Panc1 (cell line): ENCODE measurements around the gene SPEG. TPM values are rescaled to one million over a fixed set of nuclear protein-coding genes. Genes with fewer than 3 reads are reported as not detected.

Experiments used
- ATAC-seq: fragments of 200-7000 bp; cut with Tn5 transposase; 2 replicates; pipeline ENCODE4 v1.9.1; 2020; ENCODE audit warnings: mild to moderate bottlenecking, moderate library complexity
- BruUV-seq: library from RNA; stranded (reverse); fragments of 400-500 nt; replicated peaks from 2 replicates; lab custom pipeline; 2021; lab: Mats Ljungman, UMichigan
- CTCF ChIA-PET: fragments of 300-600 bp; sonication (Branson Sonifier 250); formaldehyde crosslinking; loops from one replicate; lab custom pipeline; 2022; ENCODE audit warnings: antibody characterized with exemption; lab: Charles Lee
- POLR2A ChIA-PET: fragments of 300-600 bp; sonication (Branson Sonifier 250); formaldehyde crosslinking; loops from one replicate; lab custom pipeline; 2022; ENCODE audit warnings: antibody characterized with exemption; lab: Charles Lee
- DNase-seq: peaks from one replicate; pipeline ENCODE4 v3.0.0-alpha.2; 2010; ENCODE audit warnings: low read depth, low spot score
- H3K27ac ChIP-seq: 2 replicates; pipeline ENCODE4 v1.5.1; 2011; ENCODE audit warnings: mild to moderate bottlenecking, low read length, inconsistent platforms
- H3K27me3 ChIP-seq: fragments of 200-500 bp; sonication (Bioruptor generic); 2 replicates; pipeline ENCODE4 v1.6.0; 2014; ENCODE audit warnings: low read length, inconsistent platforms; ENCODE audit not compliant: control insufficient read depth, insufficient read depth
- H3K36me3 ChIP-seq: fragments of 200-500 bp; sonication (Bioruptor generic); 2 replicates; pipeline ENCODE4 v1.5.1; 2014; ENCODE audit warnings: inconsistent platforms, mild to moderate bottlenecking, low read length, moderate library complexity; ENCODE audit not compliant: control insufficient read depth, insufficient read depth
- H3K4me1 ChIP-seq: 2 replicates; pipeline ENCODE4 v1.5.1; 2011; ENCODE audit warnings: inconsistent platforms, mild to moderate bottlenecking, low read length, moderate library complexity; ENCODE audit not compliant: control insufficient read depth, insufficient read depth
- H3K4me3 ChIP-seq, 2 experiments: 2 replicates each; pipeline ENCODE4 v1.5.1; 2011 to 2012; ENCODE audit warnings: low read depth in 2 of 2, low read length in 2 of 2, mild to moderate bottlenecking in 2 of 2, inconsistent platforms in 1 of 2, moderate library complexity in 1 of 2
- H3K9me3 ChIP-seq: fragments of 200-500 bp; sonication (Bioruptor generic); 2 replicates; pipeline ENCODE4 v1.5.1; 2014; ENCODE audit warnings: low read depth, mild to moderate bottlenecking, inconsistent platforms, low read length, moderate library complexity; ENCODE audit not compliant: control insufficient read depth, insufficient read depth
- POLR2AphosphoS5 ChIP-seq: IDR thresholded peaks from 2 replicates; pipeline ENCODE4 v1.6.1; 2012; ENCODE audit warnings: mild to moderate bottlenecking, low read depth, low read length, moderate library complexity
- SIN3A ChIP-seq: IDR thresholded peaks from 2 replicates; pipeline ENCODE4 v1.6.1; 2012; ENCODE audit warnings: low read depth, mild to moderate bottlenecking, low read length, moderate library complexity, borderline replicate concordance; ENCODE audit not compliant: insufficient read depth
- TCF7L2 ChIP-seq: IDR thresholded peaks from 2 replicates; pipeline ENCODE4 v1.6.1; 2011; ENCODE audit warnings: mild to moderate bottlenecking, low read depth, low read length, inconsistent platforms
- in situ Hi-C: cut with HindIII; loops from 2 replicates; pipeline ENCODE4 v1.10.0; 2016; ENCODE audit warnings: low sequenced_read_pairs, low pct_unique_long_range_greater_than_20kb
- intact Hi-C: fragments of 100-400 bp; cut with micrococcal nuclease; formaldehyde crosslinking; loops from one replicate; pipeline ENCODE4 v1.10.0; 2022; ENCODE audit not compliant: unreplicated experiment
- total RNA-seq: library from RNA; stranded (reverse); gene quantifications from one replicate; pipeline ENCODE4 v1.2.1, GENCODE V29; 2021; ENCODE audit not compliant: unreplicated experiment
- TF ChIP-seq, protein P1 (sequence below): fragments of 450-650 bp; IDR thresholded peaks from 2 replicates; pipeline ENCODE4 v1.5.1; 2017; ENCODE audit warnings: mild to moderate bottlenecking
- TF ChIP-seq, protein P2 (sequence below), 2 experiments: IDR thresholded peaks; 2 replicates each; pipeline ENCODE4 v1.6.1; 2011 to 2012; ENCODE audit warnings: low read depth in 2 of 2, control low read depth in 1 of 2, low read length in 1 of 2, mild to moderate bottlenecking in 1 of 2, moderate library complexity in 1 of 2; ENCODE audit not compliant: insufficient read depth in 1 of 2

The SPEG gene
- total RNA-seq, 1 experiment from 2014 or later, result 3.4 TPM

DNA sequence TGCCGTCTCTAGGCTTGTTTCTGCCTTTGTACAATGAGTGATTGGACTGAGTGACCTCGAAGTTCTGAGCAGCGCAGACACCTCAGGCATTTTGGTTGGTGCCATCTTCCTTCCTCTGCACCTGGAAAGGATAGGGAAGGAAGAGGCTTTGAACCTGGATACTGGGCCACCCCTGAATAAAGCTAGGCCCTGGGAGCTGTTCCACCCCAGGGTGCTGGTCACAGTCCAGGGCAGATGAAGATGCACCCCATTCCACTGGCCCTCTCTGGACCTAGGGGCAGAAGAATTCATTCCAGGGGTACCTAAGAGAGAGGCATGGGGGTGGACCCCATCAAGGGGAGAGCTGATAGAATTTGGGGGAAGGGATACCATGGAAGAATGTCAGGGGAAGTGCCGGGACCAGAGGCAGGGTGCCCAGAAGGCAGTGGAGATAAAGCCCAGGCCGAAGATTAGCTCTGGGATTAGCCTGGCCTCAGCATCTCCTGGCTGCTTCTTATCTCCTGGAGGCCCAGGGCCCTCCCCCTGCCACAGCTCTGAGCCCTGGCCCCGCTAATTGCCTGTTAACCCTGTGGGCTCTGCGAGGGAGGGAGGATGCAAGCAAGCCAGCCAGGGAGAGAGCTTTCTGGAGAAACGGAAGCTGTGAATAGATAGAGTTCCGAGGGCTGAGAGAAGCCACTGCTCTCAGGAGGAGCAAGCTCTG lies 91.0 kb downstream of the SPEG start:
- no peak overlapping the region for H3K27ac ChIP-seq
- H3K9me3 ChIP-seq, result no peaks in the 10 kb centered on the region
- DNase-seq, result no peak
- no peak overlapping the region for H3K4me3 ChIP-seq
- peaks cover 10% of the 10 kb centered on the region for H3K4me1 ChIP-seq
- POLR2A ChIA-PET, result no interaction called here
- in situ Hi-C loops, result no loop called here
- CTCF ChIA-PET, result no interaction called here
- TF ChIP-seq, protein P1, sequence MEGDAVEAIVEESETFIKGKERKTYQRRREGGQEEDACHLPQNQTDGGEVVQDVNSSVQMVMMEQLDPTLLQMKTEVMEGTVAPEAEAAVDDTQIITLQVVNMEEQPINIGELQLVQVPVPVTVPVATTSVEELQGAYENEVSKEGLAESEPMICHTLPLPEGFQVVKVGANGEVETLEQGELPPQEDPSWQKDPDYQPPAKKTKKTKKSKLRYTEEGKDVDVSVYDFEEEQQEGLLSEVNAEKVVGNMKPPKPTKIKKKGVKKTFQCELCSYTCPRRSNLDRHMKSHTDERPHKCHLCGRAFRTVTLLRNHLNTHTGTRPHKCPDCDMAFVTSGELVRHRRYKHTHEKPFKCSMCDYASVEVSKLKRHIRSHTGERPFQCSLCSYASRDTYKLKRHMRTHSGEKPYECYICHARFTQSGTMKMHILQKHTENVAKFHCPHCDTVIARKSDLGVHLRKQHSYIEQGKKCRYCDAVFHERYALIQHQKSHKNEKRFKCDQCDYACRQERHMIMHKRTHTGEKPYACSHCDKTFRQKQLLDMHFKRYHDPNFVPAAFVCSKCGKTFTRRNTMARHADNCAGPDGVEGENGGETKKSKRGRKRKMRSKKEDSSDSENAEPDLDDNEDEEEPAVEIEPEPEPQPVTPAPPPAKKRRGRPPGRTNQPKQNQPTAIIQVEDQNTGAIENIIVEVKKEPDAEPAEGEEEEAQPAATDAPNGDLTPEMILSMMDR, result no peak
- TF ChIP-seq, protein P2, sequence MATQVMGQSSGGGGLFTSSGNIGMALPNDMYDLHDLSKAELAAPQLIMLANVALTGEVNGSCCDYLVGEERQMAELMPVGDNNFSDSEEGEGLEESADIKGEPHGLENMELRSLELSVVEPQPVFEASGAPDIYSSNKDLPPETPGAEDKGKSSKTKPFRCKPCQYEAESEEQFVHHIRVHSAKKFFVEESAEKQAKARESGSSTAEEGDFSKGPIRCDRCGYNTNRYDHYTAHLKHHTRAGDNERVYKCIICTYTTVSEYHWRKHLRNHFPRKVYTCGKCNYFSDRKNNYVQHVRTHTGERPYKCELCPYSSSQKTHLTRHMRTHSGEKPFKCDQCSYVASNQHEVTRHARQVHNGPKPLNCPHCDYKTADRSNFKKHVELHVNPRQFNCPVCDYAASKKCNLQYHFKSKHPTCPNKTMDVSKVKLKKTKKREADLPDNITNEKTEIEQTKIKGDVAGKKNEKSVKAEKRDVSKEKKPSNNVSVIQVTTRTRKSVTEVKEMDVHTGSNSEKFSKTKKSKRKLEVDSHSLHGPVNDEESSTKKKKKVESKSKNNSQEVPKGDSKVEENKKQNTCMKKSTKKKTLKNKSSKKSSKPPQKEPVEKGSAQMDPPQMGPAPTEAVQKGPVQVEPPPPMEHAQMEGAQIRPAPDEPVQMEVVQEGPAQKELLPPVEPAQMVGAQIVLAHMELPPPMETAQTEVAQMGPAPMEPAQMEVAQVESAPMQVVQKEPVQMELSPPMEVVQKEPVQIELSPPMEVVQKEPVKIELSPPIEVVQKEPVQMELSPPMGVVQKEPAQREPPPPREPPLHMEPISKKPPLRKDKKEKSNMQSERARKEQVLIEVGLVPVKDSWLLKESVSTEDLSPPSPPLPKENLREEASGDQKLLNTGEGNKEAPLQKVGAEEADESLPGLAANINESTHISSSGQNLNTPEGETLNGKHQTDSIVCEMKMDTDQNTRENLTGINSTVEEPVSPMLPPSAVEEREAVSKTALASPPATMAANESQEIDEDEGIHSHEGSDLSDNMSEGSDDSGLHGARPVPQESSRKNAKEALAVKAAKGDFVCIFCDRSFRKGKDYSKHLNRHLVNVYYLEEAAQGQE (IDR thresholded peaks at IDR 0.05; ENCODE audit: insufficient read depth in 1 of 2, low read depth in 2 of 2, low read length in 1 of 2), result no peak
- TF ChIP-seq TCF7L2 (no peak), SIN3A (no peak), POLR2AphosphoS5 (no peak)
- BruUV-seq, result no TSS peak
- no peaks in the 10 kb centered on the region for H3K36me3 ChIP-seq
- intact Hi-C loops, result loop anchor here (5.0 kb wide), 1 partner anchor 48 kb away; no protein-coding TSS in a partner anchor
- no peak for ATAC-seq
- peaks cover 5% of the 10 kb centered on the region; the same call in 1 of the 2 replicates for H3K27me3 ChIP-seq

DNA sequence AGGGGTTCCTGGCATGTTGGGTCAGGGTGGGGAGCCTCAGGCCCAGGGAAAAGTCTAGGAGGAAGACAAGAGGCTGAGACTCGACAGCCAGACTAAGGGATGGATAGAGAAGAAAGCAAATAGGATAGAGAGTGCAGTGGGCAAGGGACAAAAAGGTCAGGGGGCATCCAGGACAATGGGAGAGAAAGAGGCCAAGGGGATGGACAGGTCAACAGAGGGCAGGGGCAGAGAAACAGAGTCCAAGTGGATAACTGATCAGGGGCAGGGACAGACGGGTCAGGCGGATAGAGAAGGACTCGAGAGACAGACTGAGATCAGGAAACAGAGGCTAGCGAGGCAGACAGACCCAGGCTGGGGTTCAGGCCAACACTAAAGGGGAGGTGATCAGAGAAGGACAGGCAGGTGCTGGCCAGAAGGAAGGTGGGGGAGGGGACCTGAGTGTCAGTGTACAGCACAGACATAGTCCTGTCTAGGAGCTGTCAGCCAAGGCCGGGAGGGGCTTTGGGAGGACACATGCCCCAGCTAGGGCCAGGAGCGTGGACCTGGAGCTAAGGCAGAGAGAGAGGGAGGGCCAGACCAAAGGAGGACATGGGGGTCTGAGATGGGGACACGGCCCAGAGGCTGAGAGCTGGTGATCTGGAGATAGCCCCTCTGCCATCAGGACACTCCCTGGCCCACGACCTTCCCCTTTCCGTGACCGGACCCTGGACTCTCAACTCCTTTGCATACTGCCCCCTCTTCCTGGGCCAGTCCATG lies 91.9 kb downstream of the SPEG start:
- Histone ChIP-seq H3K27me3 (peaks cover 5% of the 10 kb centered on the region; the same call in 1 of the 2 replicates), H3K4me1 (peaks cover 7% of the 10 kb centered on the region), H3K27ac (no peak overlapping the region), H3K4me3 (no peak overlapping the region), H3K9me3 (no peaks in the 10 kb centered on the region), H3K36me3 (no peaks in the 10 kb centered on the region)
- ChIA-PET POLR2A (no interaction called here), CTCF (interaction anchor here (0.6 to 1.3 kb wide), 2 partner anchors 16 to 51 kb away, joined by 3 to 4 read pairs; no protein-coding TSS in a partner anchor)
- no peak for DNase-seq
- TF ChIP-seq SIN3A, result no peak
- TF ChIP-seq POLR2AphosphoS5, result no peak
- TF ChIP-seq, protein P2 (IDR thresholded peaks at IDR 0.05; ENCODE audit: insufficient read depth in 1 of 2, low read depth in 2 of 2, low read length in 1 of 2), result no peak
- TF ChIP-seq TCF7L2, result no peak
- TF ChIP-seq, protein P1, result no peak
- in situ Hi-C loops (no loop called here), intact Hi-C loops (loop anchor here (5.0 kb wide), 1 partner anchor 49 kb away; no protein-coding TSS in a partner anchor)
- ATAC-seq, result no peak
- no TSS peak for BruUV-seq
